ENCODE results near the gene LRRC7. TPM values are rescaled to one million over a fixed set of nuclear protein-coding genes. Genes with fewer than 3 reads are reported as not detected.

Gene LRRC7
- total and polyA plus RNA-seq, 4 donors: 19.5 to 75.0 (median 46.5) TPM

GRCh38 chr1:70115315-70115714 lies 547.6 kb downstream of the LRRC7 start:
- no peak overlapping the region for H3K4me3 ChIP-seq (ENCODE audit: low read depth, low read length)

DNA sequence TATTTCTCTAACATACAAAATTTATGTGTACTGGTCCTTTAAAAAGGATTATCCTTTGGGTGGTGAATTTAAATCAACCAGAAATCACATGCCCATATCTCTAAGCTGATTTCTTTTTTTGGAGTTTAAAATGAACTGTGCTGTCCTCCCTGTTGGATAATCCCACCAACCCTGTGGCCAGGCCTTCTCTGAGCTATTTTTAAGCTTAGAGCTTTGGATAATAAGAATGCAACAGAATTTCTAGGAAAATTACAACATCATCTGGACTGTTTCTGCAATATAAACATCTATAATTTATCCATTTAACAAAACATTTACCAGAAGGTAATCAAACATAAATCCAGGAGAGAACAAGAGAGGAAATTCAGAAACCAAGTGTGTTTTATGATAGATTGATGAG lies 549.3 kb downstream of the LRRC7 start:
- H3K27ac ChIP-seq (ENCODE audit: low read depth, low read length): no peak overlapping the region
- DNase-seq (ENCODE audit: low read depth in 4 of 6, low spot score in 6 of 6): no peak
- H3K4me3 ChIP-seq (ENCODE audit: low read depth, low read length): no peak overlapping the region
- H3K9me3 ChIP-seq (ENCODE audit: control insufficient read depth, insufficient read depth, low read length): no peaks in the 10 kb centered on the region
- no peaks in the 10 kb centered on the region for H3K4me1 ChIP-seq (ENCODE audit: control insufficient read depth, insufficient read depth, low read length)
- H3K27me3 ChIP-seq (ENCODE audit: control insufficient read depth, insufficient read depth, low read length): no peaks in the 10 kb centered on the region
- no peaks in the 10 kb centered on the region for H3K36me3 ChIP-seq (ENCODE audit: control insufficient read depth, insufficient read depth, low read length)

More at GRCh38 chr1:70115315-70115714, 547.6 kb downstream of the LRRC7 start:
- Histone ChIP-seq H3K9me3 (ENCODE audit: control insufficient read depth, insufficient read depth, low read length) (no peaks in the 10 kb centered on the region), H3K4me1 (ENCODE audit: control insufficient read depth, insufficient read depth, low read length) (no peaks in the 10 kb centered on the region), H3K27me3 (ENCODE audit: control insufficient read depth, insufficient read depth, low read length) (no peaks in the 10 kb centered on the region), H3K36me3 (ENCODE audit: control insufficient read depth, insufficient read depth, low read length) (no peaks in the 10 kb centered on the region), H3K27ac (ENCODE audit: low read depth, low read length) (no peak overlapping the region)
- 80% methylated on average over 1 of the region's 3 CpGs for WGBS (ENCODE audit: insufficient coverage)
- DNase-seq (ENCODE audit: low read depth in 4 of 6, low spot score in 6 of 6): no peak

GRCh38 chr1:70134148-70134547 lies 566.4 kb downstream of the LRRC7 start:
- H3K4me1 ChIP-seq (ENCODE audit: control insufficient read depth, insufficient read depth, low read length): no peaks in the 10 kb centered on the region
- H3K4me3 ChIP-seq (ENCODE audit: low read depth, low read length): no peak overlapping the region
- DNase-seq (ENCODE audit: low read depth in 4 of 6, low spot score in 6 of 6): no peak
- no peaks in the 10 kb centered on the region for H3K9me3 ChIP-seq (ENCODE audit: control insufficient read depth, insufficient read depth, low read length)
- H3K27me3 ChIP-seq (ENCODE audit: control insufficient read depth, insufficient read depth, low read length): no peaks in the 10 kb centered on the region
- WGBS (ENCODE audit: insufficient coverage): 100% methylated on average over 1 of the region's 3 CpGs
- no peaks in the 10 kb centered on the region for H3K36me3 ChIP-seq (ENCODE audit: control insufficient read depth, insufficient read depth, low read length)
- H3K27ac ChIP-seq (ENCODE audit: low read depth, low read length): no peak overlapping the region

DNA sequence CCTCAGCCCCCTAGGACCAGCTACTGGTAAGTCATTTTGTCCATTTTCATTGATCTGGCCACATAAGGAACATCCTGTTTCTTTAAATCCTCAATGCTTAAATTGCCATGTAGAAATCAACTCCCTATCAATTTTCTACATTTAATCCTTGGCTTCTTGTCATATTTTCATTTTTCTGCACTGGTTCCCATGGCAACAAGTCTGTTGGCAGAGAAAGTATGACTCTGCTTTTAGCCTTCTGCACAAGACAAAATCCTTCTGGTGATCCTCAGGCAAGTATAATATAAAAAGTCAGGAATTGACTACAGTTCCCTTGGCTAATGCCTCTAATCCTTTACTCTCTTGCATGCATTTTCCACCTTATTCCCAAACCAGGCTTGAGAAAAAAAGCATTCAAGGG lies 572.6 kb downstream of the LRRC7 start:
- Histone ChIP-seq H3K27me3 (ENCODE audit: control insufficient read depth, insufficient read depth, low read length) (no peaks in the 10 kb centered on the region), H3K36me3 (ENCODE audit: control insufficient read depth, insufficient read depth, low read length) (peaks cover 3% of the 10 kb centered on the region), H3K4me3 (ENCODE audit: low read depth, low read length) (no peak overlapping the region), H3K27ac (ENCODE audit: low read depth, low read length) (peak overlapping the region; percentile 25), H3K9me3 (ENCODE audit: control insufficient read depth, insufficient read depth, low read length) (no peaks in the 10 kb centered on the region), H3K4me1 (ENCODE audit: control insufficient read depth, insufficient read depth, low read length) (no peaks in the 10 kb centered on the region)
- DNase-seq (ENCODE audit: low read depth in 4 of 6, low spot score in 6 of 6): peak in 3 of 6 donors; percentile 9 to 95 (median 85)

- H3K27me3 ChIP-seq (ENCODE audit: control insufficient read depth, insufficient read depth, low read length): no peaks in the 10 kb centered on the region
- no peaks in the 10 kb centered on the region for H3K4me1 ChIP-seq (ENCODE audit: control insufficient read depth, insufficient read depth, low read length)
- H3K4me3 ChIP-seq (ENCODE audit: low read depth, low read length): no peak overlapping the region
- peaks cover 3% of the 10 kb centered on the region for H3K36me3 ChIP-seq (ENCODE audit: control insufficient read depth, insufficient read depth, low read length)
- H3K27ac ChIP-seq (ENCODE audit: low read depth, low read length): peak overlapping the region; percentile 25
- peak in 1 of 6 donors; percentile 19 for DNase-seq (ENCODE audit: low read depth in 4 of 6, low spot score in 6 of 6)
- WGBS (ENCODE audit: insufficient coverage): 83% methylated on average over 2 of the region's 3 CpGs
- no peaks in the 10 kb centered on the region for H3K9me3 ChIP-seq (ENCODE audit: control insufficient read depth, insufficient read depth, low read length)
Observed at GRCh38 chr1:70140894-70141293, 573.2 kb downstream of the LRRC7 start.

GRCh38 chr1:70142075-70142474 lies 574.4 kb downstream of the LRRC7 start:
- no peak overlapping the region for H3K27ac ChIP-seq (ENCODE audit: low read depth, low read length)
- WGBS (ENCODE audit: insufficient coverage): no CpG with 5 or more reads among the region's 2 CpGs

DNA sequence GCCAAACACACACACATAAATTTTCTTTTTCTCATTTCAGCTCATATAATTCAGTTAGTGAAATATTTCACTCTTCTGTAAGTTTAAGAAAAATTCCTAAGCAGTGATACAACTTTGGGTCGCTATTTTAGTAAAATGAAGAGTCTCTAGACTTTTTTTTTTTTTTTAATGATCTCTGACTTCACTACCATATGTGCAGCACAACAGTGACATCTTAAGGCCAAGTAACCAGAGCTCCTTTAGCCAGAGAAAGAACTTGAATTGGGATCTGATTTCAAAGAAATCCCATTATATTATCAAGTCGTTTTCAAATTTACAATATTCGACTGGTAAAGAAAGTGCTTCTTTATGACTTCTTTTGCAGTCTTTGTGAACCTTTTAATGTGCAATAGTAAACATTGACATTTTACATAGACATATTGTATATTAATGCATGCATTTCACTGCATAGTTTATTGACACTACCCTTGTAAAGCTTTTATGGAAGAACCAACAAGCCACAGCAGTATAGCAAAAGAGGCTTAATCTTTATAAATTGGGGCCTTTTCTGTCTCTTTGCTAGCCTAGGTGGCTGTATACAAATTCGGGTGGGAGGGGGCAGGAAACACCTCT lies 575.4 kb downstream of the LRRC7 start:
- WGBS (ENCODE audit: insufficient coverage): no CpG with 5 or more reads among the region's 4 CpGs
- Histone ChIP-seq H3K27ac (ENCODE audit: low read depth, low read length) (no peak overlapping the region), H3K36me3 (ENCODE audit: control insufficient read depth, insufficient read depth, low read length) (peaks cover 6% of the 10 kb centered on the region), H3K9me3 (ENCODE audit: control insufficient read depth, insufficient read depth, low read length) (no peaks in the 10 kb centered on the region), H3K27me3 (ENCODE audit: control insufficient read depth, insufficient read depth, low read length) (no peaks in the 10 kb centered on the region), H3K4me3 (ENCODE audit: low read depth, low read length) (no peak overlapping the region), H3K4me1 (ENCODE audit: control insufficient read depth, insufficient read depth, low read length) (no peaks in the 10 kb centered on the region)
- DNase-seq (ENCODE audit: low read depth in 4 of 6, low spot score in 6 of 6): peak in 3 of 6 donors; percentile 29 to 78 (median 64)

More at GRCh38 chr1:70142075-70142474, 574.4 kb downstream of the LRRC7 start:
- Histone ChIP-seq H3K27me3 (ENCODE audit: control insufficient read depth, insufficient read depth, low read length) (no peaks in the 10 kb centered on the region), H3K4me1 (ENCODE audit: control insufficient read depth, insufficient read depth, low read length) (no peaks in the 10 kb centered on the region), H3K4me3 (ENCODE audit: low read depth, low read length) (no peak overlapping the region), H3K9me3 (ENCODE audit: control insufficient read depth, insufficient read depth, low read length) (no peaks in the 10 kb centered on the region), H3K36me3 (ENCODE audit: control insufficient read depth, insufficient read depth, low read length) (peaks cover 6% of the 10 kb centered on the region)
- DNase-seq (ENCODE audit: low read depth in 4 of 6, low spot score in 6 of 6): peak in 3 of 6 donors; percentile 14 to 69 (median 62)

DNA sequence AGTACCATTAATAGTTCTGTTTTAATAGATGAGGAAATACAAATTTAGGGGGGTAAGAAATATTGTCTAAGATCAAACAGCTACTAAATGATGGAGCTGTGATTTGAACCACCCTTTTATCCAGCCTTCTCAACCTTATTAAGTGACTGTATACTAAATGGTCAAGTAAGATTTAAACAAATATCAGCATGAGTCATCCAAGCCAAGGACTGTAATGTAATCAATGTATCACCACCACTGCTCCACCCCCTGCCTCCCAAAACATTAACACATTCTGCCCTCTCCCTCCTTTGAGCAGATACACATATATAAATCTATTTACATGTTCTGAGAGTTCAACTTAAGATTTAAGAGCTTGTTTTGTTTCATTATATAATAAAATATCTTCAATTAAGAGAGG lies 578.8 kb downstream of the LRRC7 start:
- Histone ChIP-seq H3K4me1 (ENCODE audit: control insufficient read depth, insufficient read depth, low read length) (no peaks in the 10 kb centered on the region), H3K4me3 (ENCODE audit: low read depth, low read length) (no peak overlapping the region), H3K27me3 (ENCODE audit: control insufficient read depth, insufficient read depth, low read length) (no peaks in the 10 kb centered on the region), H3K9me3 (ENCODE audit: control insufficient read depth, insufficient read depth, low read length) (no peaks in the 10 kb centered on the region), H3K27ac (ENCODE audit: low read depth, low read length) (no peak overlapping the region), H3K36me3 (ENCODE audit: control insufficient read depth, insufficient read depth, low read length) (peaks cover 6% of the 10 kb centered on the region)
- DNase-seq (ENCODE audit: low read depth in 4 of 6, low spot score in 6 of 6): no peak

DNA sequence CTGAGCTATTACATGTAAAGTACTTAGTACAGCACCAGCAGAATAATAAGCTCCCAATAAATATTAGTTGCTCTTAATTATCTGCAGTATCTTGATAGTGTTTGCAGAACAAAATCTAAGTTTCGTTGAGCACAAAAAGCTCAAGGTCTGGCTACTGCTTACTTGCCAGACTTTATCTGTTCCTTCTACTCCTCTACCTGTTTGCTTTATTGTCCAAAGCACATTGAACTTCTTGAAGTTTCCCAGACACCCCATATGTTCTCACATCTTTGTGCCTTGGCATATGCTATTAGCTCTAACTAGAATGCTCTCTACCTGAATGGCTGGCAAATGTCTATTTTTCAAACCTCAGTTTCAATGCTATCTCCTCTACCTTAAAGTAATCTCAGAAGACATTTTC lies 582.7 kb downstream of the LRRC7 start:
- no peaks in the 10 kb centered on the region for H3K9me3 ChIP-seq (ENCODE audit: control insufficient read depth, insufficient read depth, low read length)
- H3K36me3 ChIP-seq (ENCODE audit: control insufficient read depth, insufficient read depth, low read length): peaks cover 3% of the 10 kb centered on the region
- 100% methylated on average over 1 of the region's 1 CpG for WGBS (ENCODE audit: insufficient coverage)
- no peak for DNase-seq (ENCODE audit: low read depth in 4 of 6, low spot score in 6 of 6)
- H3K27me3 ChIP-seq (ENCODE audit: control insufficient read depth, insufficient read depth, low read length): no peaks in the 10 kb centered on the region
- H3K4me3 ChIP-seq (ENCODE audit: low read depth, low read length): no peak overlapping the region
- H3K27ac ChIP-seq (ENCODE audit: low read depth, low read length): no peak overlapping the region
- H3K4me1 ChIP-seq (ENCODE audit: control insufficient read depth, insufficient read depth, low read length): no peaks in the 10 kb centered on the region

GRCh38 chr1:70153739-70154138 lies 586.0 kb downstream of the LRRC7 start:
- no CpG with 5 or more reads among the region's 3 CpGs for WGBS (ENCODE audit: insufficient coverage)
- no peaks in the 10 kb centered on the region for H3K9me3 ChIP-seq (ENCODE audit: control insufficient read depth, insufficient read depth, low read length)
- no peak overlapping the region for H3K27ac ChIP-seq (ENCODE audit: low read depth, low read length)
- H3K36me3 ChIP-seq (ENCODE audit: control insufficient read depth, insufficient read depth, low read length): no peaks in the 10 kb centered on the region
- DNase-seq (ENCODE audit: low read depth in 4 of 6, low spot score in 6 of 6): no peak
- no peaks in the 10 kb centered on the region for H3K27me3 ChIP-seq (ENCODE audit: control insufficient read depth, insufficient read depth, low read length)
- no peak overlapping the region for H3K4me3 ChIP-seq (ENCODE audit: low read depth, low read length)
- no peaks in the 10 kb centered on the region for H3K4me1 ChIP-seq (ENCODE audit: control insufficient read depth, insufficient read depth, low read length)
